ENCODE measurements around the gene HOXC9. TPM values are rescaled to one million over a fixed set of nuclear protein-coding genes. Genes with fewer than 3 reads are reported as not detected.
A peak's percentile ranks its signal among the peaks of the same experiment; 100 is the strongest.

HOXC9 gene
- total and polyA plus RNA-seq, 9 of the 15 experiments (the other 6 are each of a cell fraction or from before 2014, with no cell fraction given): 1.1 to 10.5 (median 9.3) TPM

GRCh38 chr12:53999559-54000115 lies 324 bp upstream of the HOXC9 start (continued):
- TF ChIP-seq REST (IDR thresholded peaks at IDR 0.05; ENCODE audit: borderline replicate concordance) (peak; percentile 62), REST (CRISPR knock-in tag; IDR thresholded peaks at IDR 0.05; ENCODE audit: low read depth) (no peak), PRPF4 (IDR thresholded peaks at IDR 0.05; ENCODE audit: insufficient read depth, low read depth, low read length, poor library complexity, severe bottlenecking) (no peak), FOXK2 (conservative IDR thresholded peaks at IDR 0.05 in 1 of 2, IDR thresholded peaks at IDR 0.05 in 1 of 2; ENCODE audit: low read depth in 2 of 2) (peak; percentile 69 to 86; a peak in 3 of 4 replicates), SMARCA5 (IDR thresholded peaks at IDR 0.05) (no peak), USF2 (CRISPR knock-in tag; IDR thresholded peaks at IDR 0.05) (peak; percentile 94), CHD7 (IDR thresholded peaks at IDR 0.05; ENCODE audit: low read depth, low read length) (peak; percentile 20)
